Uterus (tissue), 2 donors: Measurements from ENCODE around the gene TMEM129.

ENCODE experiments used
- POLR2A ChIP-seq, 2 donors: fragments of 450-650 bp; IDR thresholded peaks; one replicate each; pipeline ENCODE4 v1.6.1; 2016; ENCODE audit warnings: antibody characterized with exemption in 2 of 2, mild to moderate bottlenecking in 1 of 2, moderate library complexity in 1 of 2
- TF ChIP-seq, protein P1 (sequence below), 4 experiments: fragments of 200-600 bp in 2 of 4; fragments of 450-650 bp in 2 of 4; sonication (generic) in 2 of 4; IDR thresholded peaks; one replicate each; pipeline ENCODE4 v1.5.1; 2016 to 2019; ENCODE audit warnings: antibody characterized with exemption in 4 of 4, mild to moderate bottlenecking in 2 of 4, moderate library complexity in 1 of 4

DNA sequence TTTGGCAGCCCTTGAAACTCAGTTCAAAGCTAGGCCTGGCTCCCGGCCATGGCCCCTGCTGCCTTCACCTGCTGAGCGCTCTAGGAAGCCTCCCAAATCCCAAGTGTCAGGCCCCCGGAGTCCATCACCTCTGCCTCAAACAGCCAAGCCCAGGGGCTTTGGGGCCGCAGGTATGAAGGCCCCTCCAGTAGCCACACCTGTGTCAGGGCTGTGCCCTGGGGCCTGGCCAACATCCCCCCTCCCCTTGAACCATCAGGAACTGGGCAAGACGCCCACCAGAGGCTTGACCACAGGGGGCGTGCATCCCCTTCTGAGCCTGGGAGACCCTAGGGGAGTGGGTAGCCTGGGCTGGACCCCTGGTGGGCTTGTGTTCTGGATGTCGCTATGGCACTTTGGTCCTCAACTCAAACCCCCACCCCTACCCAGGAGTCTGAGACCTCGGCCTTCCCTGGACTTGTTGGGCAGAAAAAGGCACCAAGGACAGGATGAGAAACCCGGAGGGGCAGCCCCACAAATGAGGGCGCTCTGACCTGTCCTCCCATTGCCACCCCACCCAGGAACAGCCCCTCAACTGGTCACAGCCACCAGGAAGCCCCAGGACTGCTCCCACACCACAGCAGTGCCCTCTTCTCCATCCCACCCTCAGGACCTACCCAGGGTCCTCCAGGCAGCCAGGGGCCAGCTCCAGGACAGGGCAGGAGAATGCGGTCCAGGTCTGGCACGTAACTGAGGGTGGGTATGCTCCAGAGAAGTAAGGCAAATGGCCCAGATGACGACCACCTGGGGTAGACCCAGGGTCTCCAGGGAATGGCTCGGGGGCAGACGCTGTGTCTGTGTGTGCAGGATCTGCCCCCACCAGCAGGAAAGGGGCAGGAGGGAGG lies 4.8 kb downstream of the TMEM129 start:
- TF ChIP-seq, protein P1, sequence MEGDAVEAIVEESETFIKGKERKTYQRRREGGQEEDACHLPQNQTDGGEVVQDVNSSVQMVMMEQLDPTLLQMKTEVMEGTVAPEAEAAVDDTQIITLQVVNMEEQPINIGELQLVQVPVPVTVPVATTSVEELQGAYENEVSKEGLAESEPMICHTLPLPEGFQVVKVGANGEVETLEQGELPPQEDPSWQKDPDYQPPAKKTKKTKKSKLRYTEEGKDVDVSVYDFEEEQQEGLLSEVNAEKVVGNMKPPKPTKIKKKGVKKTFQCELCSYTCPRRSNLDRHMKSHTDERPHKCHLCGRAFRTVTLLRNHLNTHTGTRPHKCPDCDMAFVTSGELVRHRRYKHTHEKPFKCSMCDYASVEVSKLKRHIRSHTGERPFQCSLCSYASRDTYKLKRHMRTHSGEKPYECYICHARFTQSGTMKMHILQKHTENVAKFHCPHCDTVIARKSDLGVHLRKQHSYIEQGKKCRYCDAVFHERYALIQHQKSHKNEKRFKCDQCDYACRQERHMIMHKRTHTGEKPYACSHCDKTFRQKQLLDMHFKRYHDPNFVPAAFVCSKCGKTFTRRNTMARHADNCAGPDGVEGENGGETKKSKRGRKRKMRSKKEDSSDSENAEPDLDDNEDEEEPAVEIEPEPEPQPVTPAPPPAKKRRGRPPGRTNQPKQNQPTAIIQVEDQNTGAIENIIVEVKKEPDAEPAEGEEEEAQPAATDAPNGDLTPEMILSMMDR (IDR thresholded peaks at IDR 0.05): no peak
- no peak for TF ChIP-seq POLR2A (IDR thresholded peaks at IDR 0.05)
